Tibial nerve (tissue), 4 donors: ENCODE results near the gene PLCG2.

Source experiments
- CTCF ChIP-seq, 5 experiments: fragments of 200-600 bp in 3 of 5; fragments of 450-650 bp in 2 of 5; sonication (generic) in 3 of 5; IDR thresholded peaks; one replicate each; pipeline ENCODE4 v1.5.1; 2016 to 2019; ENCODE audit warnings: antibody characterized with exemption in 5 of 5, mild to moderate bottlenecking in 3 of 5, moderate library complexity in 2 of 5
- EP300 ChIP-seq, 2 donors: sonication (generic); formaldehyde crosslinking; IDR thresholded peaks; one replicate each; pipeline ENCODE4 v1.6.1; 2017; ENCODE audit warnings: antibody characterized with exemption in 2 of 2, mild to moderate bottlenecking in 1 of 2
- POLR2A ChIP-seq, 2 donors: fragments of 450-650 bp; IDR thresholded peaks; one replicate each; pipeline ENCODE4 v1.6.1; 2017; ENCODE audit warnings: antibody characterized with exemption in 2 of 2, mild to moderate bottlenecking in 2 of 2, moderate library complexity in 2 of 2

GRCh38 chr16:81917375-81917774 is 138.3 kb downstream of the PLCG2 start:
- TF ChIP-seq CTCF (IDR thresholded peaks at IDR 0.05), result no peak
- no peak for TF ChIP-seq EP300 (IDR thresholded peaks at IDR 0.05)
- no peak for TF ChIP-seq POLR2A (IDR thresholded peaks at IDR 0.05)
